HCT116 (cell line): Measurements from ENCODE around the gene ETHE1. TPM values are rescaled to one million over a fixed set of nuclear protein-coding genes. Genes with fewer than 3 reads are reported as not detected.

ENCODE experiments used
- ATAC-seq: fragments of 200-7000 bp; cut with Tn5 transposase; 2 replicates; pipeline ENCODE4 v1.9.1; 2020; ENCODE audit warnings: mild to moderate bottlenecking, moderate library complexity
- BruUV-seq: library from RNA; stranded (reverse); fragments of 400-500 nt; replicated peaks from 2 replicates; lab custom pipeline; 2021; lab: Mats Ljungman, UMichigan
- CTCF ChIA-PET: fragments of 300-600 bp; sonication (Branson Sonifier 250); formaldehyde crosslinking; loops from one replicate; lab custom pipeline; 2021; ENCODE audit warnings: antibody characterized with exemption; lab: Charles Lee
- POLR2A ChIA-PET: fragments of 300-600, 350-600 bp; sonication (Branson Sonifier 250); formaldehyde crosslinking; loops from one replicate; lab custom pipeline; 2021; ENCODE audit warnings: antibody characterized with exemption; lab: Charles Lee
- RAD21 ChIA-PET, 2 experiments: fragments of 300-600 bp; sonication (Branson Sonifier 250); formaldehyde crosslinking; loops; one replicate each; lab custom pipeline; 2023; ENCODE audit warnings: low total read pairs in 2 of 2; ENCODE audit not compliant: uncharacterized antibody in 2 of 2, unreplicated experiment in 2 of 2, low non-redundant PET in 1 of 2; lab: Charles Lee
- DNase-seq: peaks from one replicate; pipeline ENCODE4 v3.0.0-alpha.2; 2010; ENCODE audit warnings: low read depth, low spot score
- H2AFZ ChIP-seq: fragments of 200-600 bp; shearing (Covaris generic), sonication (generic); 2 replicates; pipeline ENCODE4 v1.6.1; 2017; ENCODE audit warnings: low read depth, mixed run types, mixed read lengths, antibody characterized with exemption, low read length; ENCODE audit not compliant: poor library complexity, severe bottlenecking
- H3K27ac ChIP-seq: 2 replicates; pipeline ENCODE4 v1.5.1; 2012; ENCODE audit warnings: low read depth, low read length
- H3K27me3 ChIP-seq: fragments of 200-600 bp; sonication (generic); 2 replicates; pipeline ENCODE4 v1.6.1; 2016; ENCODE audit warnings: mixed run types, low read length, mixed read lengths; ENCODE audit not compliant: insufficient read depth
- H3K36me3 ChIP-seq, 2 experiments: fragments of 200-500 bp in 1 of 2; fragments of 200-600 bp in 1 of 2; sonication (Bioruptor generic) in 1 of 2; sonication (generic) in 1 of 2; 2 replicates each; pipeline versions ENCODE4 v1.5.1 to v1.6.1; 2014 to 2016; ENCODE audit warnings: low read length in 2 of 2, inconsistent platforms in 1 of 2, mixed read lengths in 1 of 2, mixed run types in 1 of 2; ENCODE audit not compliant: insufficient read depth in 2 of 2, control insufficient read depth in 1 of 2
- H3K4me1 ChIP-seq, 2 experiments: fragments of 200-600 bp in 1 of 2; sonication (generic) in 1 of 2; 2 replicates each; pipeline versions ENCODE4 v1.5.1 to v1.6.1; 2012 to 2017; ENCODE audit warnings: low read length in 2 of 2, inconsistent platforms in 1 of 2, mild to moderate bottlenecking in 1 of 2, mixed read lengths in 1 of 2, mixed run types in 1 of 2, moderate library complexity in 1 of 2; ENCODE audit not compliant: insufficient read depth in 2 of 2, control insufficient read depth in 1 of 2
- H3K4me2 ChIP-seq: fragments of 200-600 bp; sonication (generic); 2 replicates; pipeline ENCODE4 v1.6.1; 2017; ENCODE audit warnings: mixed run types, low read length, mixed read lengths
- H3K4me3 ChIP-seq, 2 experiments: fragments of 200-600 bp in 1 of 2; sonication (generic) in 1 of 2; replicated peaks in 1 of 2; 2 replicates each; pipeline ENCODE4 v1.5.1; 2011 to 2016; ENCODE audit warnings: low read length in 2 of 2, control low read depth in 1 of 2, low read depth in 1 of 2, mild to moderate bottlenecking in 1 of 2, mixed read lengths in 1 of 2, mixed run types in 1 of 2
- H3K79me2 ChIP-seq: fragments of 200-600 bp; sonication (generic); 2 replicates; pipeline ENCODE4 v1.6.1; 2017; ENCODE audit warnings: mild to moderate bottlenecking, mixed run types, low read length, moderate library complexity, mixed read lengths; ENCODE audit not compliant: insufficient read depth
- H3K9ac ChIP-seq: fragments of 200-600 bp; sonication (generic); 2 replicates; pipeline ENCODE4 v1.6.1; 2016; ENCODE audit warnings: low read length, mixed read lengths
- H3K9me2 ChIP-seq: fragments of 200-600 bp; sonication (generic), shearing (Covaris generic); 2 replicates; pipeline ENCODE4 v1.6.1; 2017; ENCODE audit warnings: mixed run types, mild to moderate bottlenecking, moderate library complexity; ENCODE audit not compliant: insufficient read depth
- H3K9me3 ChIP-seq, 2 experiments: fragments of 200-500 bp in 1 of 2; fragments of 200-600 bp in 1 of 2; sonication (Bioruptor generic) in 1 of 2; sonication (generic) in 1 of 2; 2 replicates each; pipeline ENCODE4 v1.6.1; 2014 to 2017; ENCODE audit warnings: low read length in 2 of 2, mixed read lengths in 2 of 2, inconsistent platforms in 1 of 2, low read depth in 1 of 2, mild to moderate bottlenecking in 1 of 2, mixed run types in 1 of 2, moderate library complexity in 1 of 2; ENCODE audit not compliant: control insufficient read depth in 1 of 2, insufficient read depth in 1 of 2
- H4K20me1 ChIP-seq: fragments of 200-600 bp; sonication (generic), shearing (Covaris generic); 2 replicates; pipeline ENCODE4 v1.6.1; 2017; ENCODE audit warnings: mixed run types, mild to moderate bottlenecking, moderate library complexity; ENCODE audit not compliant: insufficient read depth
- CBX3 ChIP-seq: IDR thresholded peaks from 2 replicates; pipeline ENCODE4 v1.6.1; 2012; ENCODE audit warnings: low read depth
- CEBPB ChIP-seq: IDR thresholded peaks from 2 replicates; pipeline ENCODE4 v1.6.1; 2012; ENCODE audit warnings: low read depth
- CTCF ChIP-seq, 3 experiments: fragments of 200-600 bp in 1 of 3; sonication (generic) in 1 of 3; IDR thresholded peaks in 2 of 3; conservative IDR thresholded peaks in 1 of 3; 2 replicates each; pipeline ENCODE4 v1.5.1; 2012 to 2017; ENCODE audit warnings: low read depth in 2 of 3, low read length in 2 of 3, antibody characterized with exemption in 1 of 3, borderline replicate concordance in 1 of 3, control low read depth in 1 of 3, mild to moderate bottlenecking in 1 of 3, mixed read lengths in 1 of 3, mixed run types in 1 of 3, moderate library complexity in 1 of 3; ENCODE audit not compliant: insufficient read depth in 1 of 3
- EGR1 ChIP-seq: IDR thresholded peaks from 2 replicates; pipeline ENCODE4 v1.6.1; 2012; ENCODE audit warnings: low read depth
- ELF1 ChIP-seq: IDR thresholded peaks from 2 replicates; pipeline ENCODE4 v1.6.1; 2012; ENCODE audit warnings: low read depth, borderline replicate concordance
- EZH2 ChIP-seq: fragments of 200-600 bp; sonication (generic); IDR thresholded peaks from 2 replicates; pipeline ENCODE4 v1.6.1; 2017; ENCODE audit warnings: antibody characterized with exemption, mixed run types
- MAX ChIP-seq: IDR thresholded peaks from 2 replicates; pipeline ENCODE4 v1.6.1; 2012
- POLR2A ChIP-seq: IDR thresholded peaks from 2 replicates; pipeline ENCODE4 v1.7.0; 2011; ENCODE audit warnings: borderline replicate concordance; ENCODE audit not compliant: insufficient read depth, insufficient read length; ENCODE audit errors: extremely low read depth
- POLR2AphosphoS5 ChIP-seq: IDR thresholded peaks from 2 replicates; pipeline ENCODE4 v1.6.1; 2011; ENCODE audit warnings: mild to moderate bottlenecking, low read depth, low read length, moderate library complexity
- RAD21 ChIP-seq: IDR thresholded peaks from 2 replicates; pipeline ENCODE4 v1.6.1; 2012; ENCODE audit warnings: low read depth, mild to moderate bottlenecking
- SIN3A ChIP-seq: IDR thresholded peaks from 2 replicates; pipeline ENCODE4 v1.6.1; 2012; ENCODE audit warnings: low read depth
- SP1 ChIP-seq: IDR thresholded peaks from 2 replicates; pipeline ENCODE4 v1.6.1; 2012; ENCODE audit warnings: low read depth
- TCF7L2 ChIP-seq: IDR thresholded peaks from 2 replicates; pipeline ENCODE4 v1.7.0; 2011; ENCODE audit warnings: borderline replicate concordance, inconsistent platforms; ENCODE audit not compliant: insufficient read depth, insufficient read length; ENCODE audit errors: extremely low read depth
- YY1 ChIP-seq: IDR thresholded peaks from 2 replicates; pipeline ENCODE4 v1.6.1; 2011; ENCODE audit warnings: low read length, low read depth, moderate library complexity, mild to moderate bottlenecking; ENCODE audit not compliant: insufficient replicate concordance; ENCODE audit errors: extremely low read depth
- ZFX ChIP-seq: fragments of 450-650 bp; IDR thresholded peaks from 2 replicates; pipeline ENCODE4 v1.6.1; 2017
- ZNF274 ChIP-seq: fragments of 200-500 bp; sonication (Bioruptor generic); IDR thresholded peaks from 2 replicates; pipeline ENCODE4 v1.6.1; 2014; ENCODE audit warnings: mild to moderate bottlenecking, low read depth, low read length, inconsistent platforms
- intact Hi-C: fragments of 100-400 bp; cut with micrococcal nuclease; formaldehyde crosslinking; loops from 2 replicates; pipeline ENCODE4 v1.10.0; 2022
- total RNA-seq: library from RNA; stranded (reverse); gene quantifications from one replicate; pipeline ENCODE4 v1.2.1, GENCODE V29; 2021; ENCODE audit not compliant: unreplicated experiment
- TF ChIP-seq, protein P1 (sequence below): IDR thresholded peaks from 2 replicates; pipeline ENCODE4 v1.6.1; 2011; ENCODE audit warnings: mild to moderate bottlenecking, low read length, moderate library complexity; ENCODE audit not compliant: insufficient replicate concordance; ENCODE audit errors: extremely low read depth

Gene ETHE1
- total RNA-seq, 1 experiment from 2014 or later, result 64.3 TPM

GRCh38 chr19:43474986-43475705, 51.9 kb downstream of the ETHE1 start:
- Histone ChIP-seq H3K27ac (peak overlapping the region; percentile 56), H3K9me2 (no peaks in the 10 kb centered on the region), H3K9me3 (no peaks in the 10 kb centered on the region), H3K4me1 (peaks cover 11 to 25% of the 10 kb centered on the region in 2 experiments), H3K4me3 (peak overlapping the region; percentile 45 to 57), H3K79me2 (no peaks in the 10 kb centered on the region)
- intact Hi-C loops, result no loop called here
- CTCF ChIA-PET, result interaction anchor here (1.2 kb wide), 1 partner anchor 11 kb away, joined by 4 read pairs; no protein-coding TSS in a partner anchor
- RAD21 ChIA-PET, result no interaction called here
- TF ChIP-seq, protein P1, sequence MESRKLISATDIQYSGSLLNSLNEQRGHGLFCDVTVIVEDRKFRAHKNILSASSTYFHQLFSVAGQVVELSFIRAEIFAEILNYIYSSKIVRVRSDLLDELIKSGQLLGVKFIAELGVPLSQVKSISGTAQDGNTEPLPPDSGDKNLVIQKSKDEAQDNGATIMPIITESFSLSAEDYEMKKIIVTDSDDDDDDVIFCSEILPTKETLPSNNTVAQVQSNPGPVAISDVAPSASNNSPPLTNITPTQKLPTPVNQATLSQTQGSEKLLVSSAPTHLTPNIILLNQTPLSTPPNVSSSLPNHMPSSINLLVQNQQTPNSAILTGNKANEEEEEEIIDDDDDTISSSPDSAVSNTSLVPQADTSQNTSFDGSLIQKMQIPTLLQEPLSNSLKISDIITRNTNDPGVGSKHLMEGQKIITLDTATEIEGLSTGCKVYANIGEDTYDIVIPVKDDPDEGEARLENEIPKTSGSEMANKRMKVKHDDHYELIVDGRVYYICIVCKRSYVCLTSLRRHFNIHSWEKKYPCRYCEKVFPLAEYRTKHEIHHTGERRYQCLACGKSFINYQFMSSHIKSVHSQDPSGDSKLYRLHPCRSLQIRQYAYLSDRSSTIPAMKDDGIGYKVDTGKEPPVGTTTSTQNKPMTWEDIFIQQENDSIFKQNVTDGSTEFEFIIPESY, result peak; percentile 51
- TF ChIP-seq ZNF274 (no peak), POLR2AphosphoS5 (peak; percentile 76), EZH2 (no peak), TCF7L2 (peak; percentile 32), YY1 (peak; percentile 71), ZFX (no peak), POLR2A (peak; percentile 69), EGR1 (peak; percentile 99), SIN3A (peak; percentile 66; the same call in 1 of the 2 replicates), CBX3 (peak; percentile 62; the same call in 1 of the 2 replicates), SP1 (peak; percentile 68), RAD21 (no peak), ELF1 (no peak), CTCF (IDR thresholded peaks at IDR 0.05 in 2 of 3, conservative IDR thresholded peaks at IDR 0.05 in 1 of 3; ENCODE audit: borderline replicate concordance in 1 of 3, insufficient read depth in 1 of 3, low read depth in 2 of 3, low read length in 2 of 3) (no peak), MAX (peak; percentile 92), CEBPB (no peak)
- TF ChIP-seq, all 23 proteins: peak for 10
- H3K9ac ChIP-seq, result peak overlapping the region; percentile 62
- peak; percentile 90 for ATAC-seq
- POLR2A ChIA-PET, result interaction anchor here (1.0 to 1.4 kb wide), 2 partner anchors 9 to 12 kb away, joined by 3 to 5 read pairs; no protein-coding TSS in a partner anchor
- no TSS peak for BruUV-seq
- no peak overlapping the region for H2AFZ ChIP-seq
- H3K36me3 ChIP-seq, result no peaks in the 10 kb centered on the region
- peak overlapping the region; percentile 92 for H3K4me2 ChIP-seq
- H4K20me1 ChIP-seq, result no peaks in the 10 kb centered on the region
- no peaks in the 10 kb centered on the region for H3K27me3 ChIP-seq
- DNase-seq, result peak; percentile 88
